ENCODE results near the gene PHOSPHO1. TPM values are rescaled to one million over a fixed set of nuclear protein-coding genes. Genes with fewer than 3 reads are reported as not detected.

PHOSPHO1 gene
- total RNA-seq, 6 donors from 2014 or later, result 0.30 to 4.7 (median 3.1) TPM; not detected in 1

DNA sequence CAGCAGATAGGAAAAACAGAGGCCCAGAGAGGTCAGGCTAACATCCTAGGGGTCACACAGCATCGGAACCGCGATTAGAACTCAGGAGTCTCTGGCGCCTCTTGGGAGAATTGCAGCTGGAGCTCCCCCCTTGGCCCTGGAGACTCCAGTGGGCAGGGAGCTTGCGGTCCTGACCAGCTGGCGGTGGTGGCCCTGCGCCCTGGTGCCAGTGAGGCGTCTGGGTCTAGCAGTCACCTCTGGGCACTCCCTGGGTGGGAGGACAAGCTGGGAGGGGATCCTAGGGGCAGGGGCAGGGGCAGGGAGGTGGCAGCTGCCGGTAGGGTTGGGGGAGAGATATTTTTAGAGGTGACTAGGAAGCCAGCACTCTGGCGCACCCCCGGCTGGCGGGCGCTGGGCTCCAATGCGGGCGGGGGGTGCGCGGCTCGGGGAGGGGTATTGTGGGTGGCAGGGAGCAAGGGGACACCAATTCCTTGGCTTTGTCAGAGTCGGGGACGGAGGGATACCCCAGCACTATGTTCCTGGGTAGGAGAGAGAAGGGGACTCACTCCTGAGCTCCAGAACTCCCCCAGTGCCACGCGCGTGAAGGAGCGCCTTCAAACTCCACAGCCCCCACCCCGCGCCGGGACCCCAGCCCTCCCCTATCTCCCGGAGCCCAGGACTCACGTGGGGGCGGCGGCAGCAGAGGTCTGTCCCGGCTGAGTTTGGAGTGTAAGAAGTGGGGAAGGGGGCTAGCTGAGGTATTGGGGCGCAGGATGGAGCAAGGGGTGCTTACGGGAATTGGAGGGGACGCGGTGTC is 584 bp downstream of the PHOSPHO1 start:
- Histone ChIP-seq H3K36me3 (no peaks in the 10 kb centered on the region), H3K4me1 (peaks cover 14 to 35% (median 19%) of the 10 kb centered on the region in 4 donors), H3K4me3 (peak overlapping the region; percentile 50 to 62 (median 60)), H3K9me3 (no peaks in the 10 kb centered on the region), H3K27ac (peak overlapping the region in 2 of 4 donors; percentile 72 to 83), H3K27me3 (peaks cover 0 to 11% (median 0%) of the 10 kb centered on the region in 4 donors)
- 6 to 18% methylated on average over 13 to 27 of the region's 36 CpGs for WGBS, 2 donors
- ATAC-seq (ENCODE audit: low FRiP score in 2 of 2), result no peak
- TF ChIP-seq CTCF (IDR thresholded peaks at IDR 0.05), result no peak
- no peak for TF ChIP-seq EP300 (IDR thresholded peaks at IDR 0.05)
- TF ChIP-seq POLR2AphosphoS5 (IDR thresholded peaks at IDR 0.05), result no peak
- TF ChIP-seq POLR2A (IDR thresholded peaks at IDR 0.05), result no peak
- peak in 1 of 2 donors; percentile 86 for DNase-seq

DNA sequence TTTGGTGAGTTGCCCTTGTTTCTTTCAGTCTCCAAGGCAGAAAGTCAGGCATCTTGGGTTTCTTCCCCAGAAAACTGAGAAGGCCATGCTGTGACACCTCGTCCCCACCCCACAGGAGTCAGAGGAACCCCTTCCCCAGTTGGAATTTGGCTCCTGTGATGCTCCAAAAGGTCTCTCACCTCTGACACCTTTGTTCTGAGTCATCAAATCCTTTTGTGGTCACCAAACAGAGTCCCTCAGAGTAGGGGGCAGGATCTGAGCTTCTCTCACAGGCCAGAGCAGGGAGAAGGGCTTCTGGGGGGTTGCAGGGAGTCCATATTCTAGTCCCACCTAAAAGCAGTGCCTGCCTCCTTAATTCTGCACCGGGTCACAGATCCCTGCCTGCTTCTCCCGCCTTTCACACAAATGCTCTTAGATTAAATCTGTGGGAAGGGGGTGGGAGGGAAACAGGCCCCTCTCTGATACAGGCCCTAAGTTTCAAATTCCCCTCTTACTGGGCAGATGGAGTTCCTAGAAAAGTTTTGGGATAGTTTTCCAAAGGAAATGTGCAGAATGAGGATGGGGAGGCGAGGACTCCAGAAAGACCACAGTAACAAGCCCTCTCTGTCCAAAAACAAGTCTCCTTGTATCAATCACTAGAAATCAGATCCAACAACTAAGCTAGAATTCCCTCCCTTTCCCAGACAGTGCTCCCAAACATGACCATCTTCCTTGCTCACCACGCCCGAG is 1.3 kb downstream of the PHOSPHO1 start:
- peaks cover 0 to 15% (median 5%) of the 10 kb centered on the region in 4 donors for H3K27me3 ChIP-seq
- peaks cover 22 to 43% (median 26%) of the 10 kb centered on the region in 4 donors for H3K4me1 ChIP-seq
- no peak overlapping the region for H3K27ac ChIP-seq
- no peaks in the 10 kb centered on the region for H3K9me3 ChIP-seq
- no peak for ATAC-seq (ENCODE audit: low FRiP score in 2 of 2)
- DNase-seq, result no peak
- H3K36me3 ChIP-seq, result no peaks in the 10 kb centered on the region
- WGBS, 2 donors, result 64 to 70% methylated on average over 6 of the region's 6 CpGs
- peak overlapping the region in 3 of 4 donors; percentile 50 to 62 (median 59) for H3K4me3 ChIP-seq
- TF ChIP-seq POLR2AphosphoS5 (IDR thresholded peaks at IDR 0.05) (no peak), POLR2A (IDR thresholded peaks at IDR 0.05) (no peak), EP300 (IDR thresholded peaks at IDR 0.05) (no peak), CTCF (IDR thresholded peaks at IDR 0.05) (no peak)

GRCh38 chr17:49227436-49228261 is 2.9 kb downstream of the PHOSPHO1 start:
- peak in 1 of 2 donors; percentile 80 for DNase-seq
- H3K9me3 ChIP-seq, result no peaks in the 10 kb centered on the region
- H3K4me1 ChIP-seq, result peaks cover 32 to 56% (median 38%) of the 10 kb centered on the region in 4 donors
- peaks cover 0 to 15% (median 6%) of the 10 kb centered on the region in 4 donors for H3K27me3 ChIP-seq
- peaks cover 0 to 4% (median 0%) of the 10 kb centered on the region in 4 donors for H3K36me3 ChIP-seq
- H3K27ac ChIP-seq, result no peak overlapping the region
- peak; percentile 54 to 70 for ATAC-seq (ENCODE audit: low FRiP score in 2 of 2)
- H3K4me3 ChIP-seq, result no peak overlapping the region
- 24 to 29% methylated on average over 5 of the region's 5 CpGs for WGBS, 2 donors
- peak; percentile 68 to 83 (median 75) for TF ChIP-seq CTCF (IDR thresholded peaks at IDR 0.05)
- no peak for TF ChIP-seq EP300 (IDR thresholded peaks at IDR 0.05)

DNA sequence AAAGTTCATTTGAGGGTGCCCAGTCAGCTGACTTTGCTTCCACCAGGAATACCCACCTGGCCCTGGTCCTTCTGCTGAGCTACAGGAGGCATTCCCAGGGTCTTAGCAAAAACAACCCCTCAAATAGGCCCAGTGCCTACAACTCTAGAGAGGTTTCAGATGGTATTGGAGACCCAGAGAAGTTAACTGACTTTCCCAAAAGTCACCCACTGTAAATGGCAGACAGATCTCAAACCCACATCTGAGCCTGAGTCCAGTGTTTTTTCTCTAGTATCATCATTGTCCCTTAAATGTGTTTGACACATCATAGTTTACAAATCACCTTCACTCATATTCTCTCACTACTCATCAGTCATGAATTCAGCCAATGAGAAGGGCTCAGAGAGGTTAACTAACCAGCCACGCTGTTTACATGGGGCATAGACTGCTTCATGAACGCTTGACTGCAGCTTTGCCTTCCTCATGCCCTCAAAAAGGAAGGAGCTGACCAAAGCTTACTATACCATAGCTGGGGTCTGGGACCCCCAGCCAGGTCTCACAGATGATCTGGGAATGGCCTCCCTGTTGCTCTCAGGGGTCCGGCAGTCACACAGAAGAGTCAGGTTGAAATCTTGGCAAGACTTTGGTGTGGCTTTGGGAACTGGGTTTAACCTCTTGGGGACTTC is 3.7 kb downstream of the PHOSPHO1 start:
- Histone ChIP-seq H3K4me3 (no peak overlapping the region), H3K27me3 (peaks cover 0 to 15% (median 6%) of the 10 kb centered on the region in 4 donors), H3K27ac (no peak overlapping the region), H3K4me1 (peaks cover 32 to 56% (median 38%) of the 10 kb centered on the region in 4 donors), H3K9me3 (no peaks in the 10 kb centered on the region), H3K36me3 (peaks cover 0 to 11% (median 0%) of the 10 kb centered on the region in 4 donors)
- DNase-seq, result no peak
- no peak for ATAC-seq (ENCODE audit: low FRiP score in 2 of 2)
- TF ChIP-seq EP300 (IDR thresholded peaks at IDR 0.05) (no peak), CTCF (IDR thresholded peaks at IDR 0.05) (no peak), POLR2A (IDR thresholded peaks at IDR 0.05) (no peak), POLR2AphosphoS5 (IDR thresholded peaks at IDR 0.05) (no peak)
- WGBS, 2 donors, result 44 to 86% methylated on average over 2 to 3 of the region's 3 CpGs

Data from upper lobe of left lung (tissue), 6 donors.